WERI-Rb-1 (cell line): Measurements from ENCODE around the gene POLR2M.
A peak's percentile ranks its signal among the peaks of the same experiment; 100 is the strongest.

Experiments used
- DNase-seq: peaks from one replicate; pipeline ENCODE4 v3.0.0-alpha.2; 2020
- H3K27ac ChIP-seq: fragments of 250-450 bp; sonication (Bioruptor Pico); 2 replicates; pipeline ENCODE4 v1.5.1; 2020; ENCODE audit warnings: mild to moderate bottlenecking, moderate library complexity
- H3K27me3 ChIP-seq: fragments of 250-450 bp; sonication (Bioruptor Pico); 2 replicates; pipeline ENCODE4 v1.5.1; 2021; ENCODE audit warnings: mild to moderate bottlenecking, low read depth, moderate library complexity; ENCODE audit not compliant: insufficient read depth, severe bottlenecking
- H3K36me3 ChIP-seq: fragments of 250-450 bp; sonication (Bioruptor Pico); 2 replicates; pipeline ENCODE4 v1.5.1; 2020; ENCODE audit warnings: mild to moderate bottlenecking, moderate library complexity
- H3K4me3 ChIP-seq: 2 replicates; pipeline ENCODE4 v1.5.1; 2011; ENCODE audit warnings: low read depth, mild to moderate bottlenecking, control low read depth, low read length
- H3K9me3 ChIP-seq: fragments of 250-450 bp; sonication (Bioruptor Pico); 2 replicates; pipeline ENCODE4 v1.5.1; 2021; ENCODE audit warnings: mild to moderate bottlenecking, moderate library complexity; ENCODE audit not compliant: severe bottlenecking
- TF ChIP-seq, protein P1 (sequence below): IDR thresholded peaks from 2 replicates; pipeline ENCODE4 v1.5.1; 2011; ENCODE audit warnings: low read depth, mild to moderate bottlenecking, control low read depth, inconsistent platforms, low read length

The POLR2M gene

DNA sequence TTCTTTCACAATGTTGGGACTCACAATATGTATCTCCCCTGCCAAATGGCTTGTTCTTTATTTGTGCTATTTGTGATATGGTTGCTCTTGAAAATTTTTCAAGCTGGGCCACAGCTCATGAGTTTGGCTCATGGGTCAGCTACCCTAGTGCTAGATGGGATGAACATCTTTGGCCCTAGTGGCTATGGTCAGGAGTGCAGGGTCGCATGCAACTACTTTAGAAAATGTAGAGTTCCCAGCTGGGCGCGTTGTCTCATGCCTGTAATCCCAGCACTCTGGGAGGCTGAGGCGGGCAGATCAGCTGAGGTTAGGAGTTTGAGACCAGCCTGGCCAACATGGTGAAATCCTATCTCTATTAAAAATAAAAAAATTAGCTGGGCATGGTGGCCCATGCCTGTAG is 55.8 kb downstream of the POLR2M start:
- Histone ChIP-seq H3K36me3 (no peaks in the 10 kb centered on the region), H3K4me3 (no peak overlapping the region), H3K27ac (no peak overlapping the region), H3K27me3 (no peaks in the 10 kb centered on the region), H3K9me3 (no peaks in the 10 kb centered on the region)
- TF ChIP-seq, protein P1, sequence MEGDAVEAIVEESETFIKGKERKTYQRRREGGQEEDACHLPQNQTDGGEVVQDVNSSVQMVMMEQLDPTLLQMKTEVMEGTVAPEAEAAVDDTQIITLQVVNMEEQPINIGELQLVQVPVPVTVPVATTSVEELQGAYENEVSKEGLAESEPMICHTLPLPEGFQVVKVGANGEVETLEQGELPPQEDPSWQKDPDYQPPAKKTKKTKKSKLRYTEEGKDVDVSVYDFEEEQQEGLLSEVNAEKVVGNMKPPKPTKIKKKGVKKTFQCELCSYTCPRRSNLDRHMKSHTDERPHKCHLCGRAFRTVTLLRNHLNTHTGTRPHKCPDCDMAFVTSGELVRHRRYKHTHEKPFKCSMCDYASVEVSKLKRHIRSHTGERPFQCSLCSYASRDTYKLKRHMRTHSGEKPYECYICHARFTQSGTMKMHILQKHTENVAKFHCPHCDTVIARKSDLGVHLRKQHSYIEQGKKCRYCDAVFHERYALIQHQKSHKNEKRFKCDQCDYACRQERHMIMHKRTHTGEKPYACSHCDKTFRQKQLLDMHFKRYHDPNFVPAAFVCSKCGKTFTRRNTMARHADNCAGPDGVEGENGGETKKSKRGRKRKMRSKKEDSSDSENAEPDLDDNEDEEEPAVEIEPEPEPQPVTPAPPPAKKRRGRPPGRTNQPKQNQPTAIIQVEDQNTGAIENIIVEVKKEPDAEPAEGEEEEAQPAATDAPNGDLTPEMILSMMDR, result 0 out of 2 replicates have a peak, but pooled peaks have one; percentile 8
- peak; percentile 10 for DNase-seq

DNA sequence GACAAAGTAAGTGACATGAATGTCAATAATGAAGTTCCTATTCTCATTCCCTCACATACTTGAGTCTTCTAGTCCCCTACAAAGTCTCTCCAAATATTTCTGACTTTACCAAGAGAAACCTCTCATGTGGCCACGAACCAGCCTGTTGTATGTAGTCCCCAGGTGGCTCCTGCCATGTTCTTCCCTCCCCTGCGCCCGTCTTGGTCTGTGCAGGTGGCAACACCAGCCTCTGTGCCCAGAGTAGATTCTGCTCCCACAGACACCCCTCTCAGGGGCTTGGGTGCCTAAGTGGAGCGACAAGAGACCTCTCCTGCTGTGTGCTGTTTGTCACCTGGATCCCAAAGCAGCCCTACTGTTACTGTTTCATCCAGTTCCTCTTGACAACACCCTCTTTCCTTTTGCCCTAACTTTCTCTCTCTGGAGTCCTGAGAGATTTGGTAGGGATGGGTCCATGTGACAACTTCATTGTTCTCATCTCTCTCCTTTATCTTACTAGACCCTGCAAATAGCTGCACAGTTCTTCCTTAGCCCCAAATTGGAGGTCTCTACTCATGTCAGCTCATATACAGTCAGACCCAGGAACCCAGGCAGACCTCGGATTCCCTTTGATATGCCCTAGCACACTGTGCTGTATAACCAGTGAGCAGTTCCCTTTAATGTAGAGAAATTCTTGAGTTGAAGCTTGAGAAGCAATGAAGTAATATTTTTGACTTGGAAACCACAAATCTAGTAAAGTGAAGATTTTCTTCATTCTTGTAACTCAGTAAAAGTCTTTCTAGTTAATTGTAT is 56.9 kb downstream of the POLR2M start:
- no peak overlapping the region for H3K27ac ChIP-seq
- H3K9me3 ChIP-seq, result no peaks in the 10 kb centered on the region
- TF ChIP-seq, protein P1, result no peak
- H3K4me3 ChIP-seq, result no peak overlapping the region
- no peaks in the 10 kb centered on the region for H3K27me3 ChIP-seq
- no peaks in the 10 kb centered on the region for H3K36me3 ChIP-seq
- no peak for DNase-seq
